ENCODE measurements around the gene M6PR.

GRCh38 chr12:8897081-8897480 is 52.4 kb downstream of the M6PR start:
- no peak for TF ChIP-seq CTCF (IDR thresholded peaks at IDR 0.05 in 2 of 3, conservative IDR thresholded peaks at IDR 0.05 in 1 of 3; ENCODE audit: control insufficient read depth in 2 of 3, extremely low read depth in 1 of 3, insufficient read depth in 1 of 3, low read depth in 3 of 3, low read length in 3 of 3)
- no peak for TF ChIP-seq YBX1 (IDR thresholded peaks at IDR 0.05)
- no peak for TF ChIP-seq ZBTB33 (IDR thresholded peaks at IDR 0.05)
- TF ChIP-seq POLR2A (IDR thresholded peaks at IDR 0.05; ENCODE audit: low read depth, low read length): no peak
- no peak for TF ChIP-seq PKNOX1 (IDR thresholded peaks at IDR 0.05)
- no peak for TF ChIP-seq PAX5 (IDR thresholded peaks at IDR 0.05; ENCODE audit: borderline replicate concordance, low read depth, low read length)
- no peak for TF ChIP-seq YY1 (IDR thresholded peaks at IDR 0.05; ENCODE audit: low read depth, low read length)
- TF ChIP-seq POLR2AphosphoS5 (IDR thresholded peaks at IDR 0.05; ENCODE audit: low read length): no peak
- TF ChIP-seq TCF7 (IDR thresholded peaks at IDR 0.05; ENCODE audit: borderline replicate concordance): no peak
- TF ChIP-seq CEBPZ (IDR thresholded peaks at IDR 0.05; ENCODE audit: low read depth, low read length): no peak
- no peak for TF ChIP-seq USF2 (IDR thresholded peaks at IDR 0.05; ENCODE audit: borderline replicate concordance, low read depth, low read length)
- no peak for TF ChIP-seq TAF1 (IDR thresholded peaks at IDR 0.05; ENCODE audit: borderline replicate concordance, low read depth, low read length)
- TF ChIP-seq BMI1 (IDR thresholded peaks at IDR 0.05; ENCODE audit: borderline replicate concordance): no peak
- no peak for TF ChIP-seq CBX3 (IDR thresholded peaks at IDR 0.05; ENCODE audit: borderline replicate concordance, low read depth)

All from GM12878 (cell line).